IMR-90 (cell line): ENCODE results near the gene CAV2. TPM values are rescaled to one million over a fixed set of nuclear protein-coding genes. Genes with fewer than 3 reads are reported as not detected.

Experiments
- ATAC-seq: fragments of 200-7000 bp; cut with Tn5 transposase; 2 replicates; pipeline ENCODE4 v1.9.1; 2020; ENCODE audit warnings: low read depth, mild to moderate bottlenecking, moderate library complexity
- BruUV-seq: library from RNA; stranded (reverse); fragments of 400-500 nt; replicated peaks from 2 replicates; lab custom pipeline; 2021; lab: Mats Ljungman, UMichigan
- CTCF ChIA-PET: fragments of 300-600 bp; formaldehyde crosslinking; extraction: SDS; loops from one replicate; lab custom pipeline; 2021; ENCODE audit warnings: antibody characterized with exemption; lab: Yijun Ruan, JAX
- POLR2A ChIA-PET: fragments of 300-600 bp; sonication (Branson Sonifier 250); formaldehyde crosslinking; loops from one replicate; lab custom pipeline; 2022; ENCODE audit warnings: antibody characterized with exemption; ENCODE audit not compliant: unreplicated experiment; lab: Charles Lee
- DNase-seq: peaks from one replicate; pipeline ENCODE4 v3.0.0; 2013
- H2AFZ ChIP-seq: replicated peaks from 2 replicates; pipeline ENCODE3; 2013; ENCODE audit warnings: low read length, mild to moderate bottlenecking; ENCODE audit not compliant: poor library complexity
- H2AK5ac ChIP-seq: 2 replicates; pipeline ENCODE4 v1.6.1; 2013; ENCODE audit warnings: low read depth, low read length, inconsistent platforms
- H2AK9ac ChIP-seq: replicated peaks from 2 replicates; pipeline ENCODE3; 2013; ENCODE audit warnings: mild to moderate bottlenecking, low read depth, low read length, moderate library complexity; ENCODE audit not compliant: poor library complexity
- H2BK120ac ChIP-seq: 2 replicates; pipeline ENCODE4 v1.6.1; 2013; ENCODE audit warnings: low read depth, low read length, inconsistent platforms
- H2BK15ac ChIP-seq: 3 replicates; pipeline ENCODE4 v1.6.1; 2013; ENCODE audit warnings: low read depth, low read length, inconsistent platforms
- H2BK20ac ChIP-seq: 2 replicates; pipeline ENCODE4 v1.6.1; 2013; ENCODE audit warnings: low read depth, mild to moderate bottlenecking, inconsistent platforms, low read length, moderate library complexity
- H2BK5ac ChIP-seq: 2 replicates; pipeline ENCODE4 v1.6.1; 2013; ENCODE audit warnings: mild to moderate bottlenecking, low read depth, low read length, inconsistent platforms; ENCODE audit not compliant: poor library complexity, severe bottlenecking
- H3K14ac ChIP-seq: replicated peaks from 2 replicates; pipeline ENCODE4 v1.6.1; 2013; ENCODE audit warnings: low read depth, low read length, inconsistent platforms
- H3K18ac ChIP-seq: 2 replicates; pipeline ENCODE4 v1.6.1; 2013; ENCODE audit warnings: low read depth, low read length, control low read depth
- H3K23ac ChIP-seq: 2 replicates; pipeline ENCODE4 v1.6.1; 2013; ENCODE audit warnings: low read depth, low read length, inconsistent platforms
- H3K27ac ChIP-seq: 2 replicates; pipeline ENCODE4 v1.5.1; 2013; ENCODE audit warnings: mild to moderate bottlenecking, control low read depth, low read length; ENCODE audit not compliant: insufficient read depth
- H3K27me3 ChIP-seq: 2 replicates; pipeline ENCODE4 v1.6.1; 2013; ENCODE audit warnings: low read length; ENCODE audit not compliant: control insufficient read depth, insufficient read depth
- H3K36me3 ChIP-seq: 2 replicates; pipeline ENCODE4 v1.6.1; 2013; ENCODE audit warnings: low read length, mixed read lengths; ENCODE audit not compliant: control insufficient read depth, insufficient read depth
- H3K4ac ChIP-seq: 2 replicates; pipeline ENCODE4 v1.6.1; 2013; ENCODE audit warnings: low read depth, low read length, inconsistent platforms
- H3K4me1 ChIP-seq: 2 replicates; pipeline ENCODE4 v1.6.1; 2013; ENCODE audit warnings: low read length, mixed read lengths; ENCODE audit not compliant: control insufficient read depth, insufficient read depth
- H3K4me2 ChIP-seq: 2 replicates; pipeline ENCODE4 v1.6.1; 2013; ENCODE audit warnings: low read depth, mild to moderate bottlenecking, control low read depth, low read length, moderate library complexity
- H3K4me3 ChIP-seq: 2 replicates; pipeline ENCODE4 v1.5.1; 2013; ENCODE audit warnings: low read depth, mild to moderate bottlenecking, control low read depth, low read length, moderate library complexity; ENCODE audit not compliant: insufficient read depth
- H3K56ac ChIP-seq: 2 replicates; pipeline ENCODE4 v1.6.1; 2013; ENCODE audit warnings: low read length, inconsistent platforms; ENCODE audit not compliant: insufficient read depth; ENCODE audit errors: extremely low read depth
- H3K79me1 ChIP-seq, 2 experiments: 2 replicates each; pipeline ENCODE4 v1.6.1; 2013; ENCODE audit warnings: low read length in 2 of 2, inconsistent platforms in 1 of 2, low read depth in 1 of 2
- H3K9ac ChIP-seq: 2 replicates; pipeline ENCODE4 v1.6.1; 2013; ENCODE audit warnings: low read depth, low read length, control low read depth
- H3K9me1 ChIP-seq: 2 replicates; pipeline ENCODE4 v1.6.1; 2013; ENCODE audit warnings: low read length, inconsistent platforms; ENCODE audit not compliant: insufficient read depth
- H3K9me3 ChIP-seq: 2 replicates; pipeline ENCODE4 v1.6.1; 2013; ENCODE audit warnings: low read length; ENCODE audit not compliant: control insufficient read depth, insufficient read depth
- H4K20me1 ChIP-seq: 2 replicates; pipeline ENCODE4 v1.6.1; 2013; ENCODE audit warnings: low read length, inconsistent platforms; ENCODE audit not compliant: insufficient read depth
- H4K5ac ChIP-seq: 2 replicates; pipeline ENCODE4 v1.6.1; 2013; ENCODE audit warnings: mild to moderate bottlenecking, low read depth, low read length, control low read depth
- H4K8ac ChIP-seq, 2 experiments: 2 replicates each; pipeline ENCODE4 v1.6.1; 2013; ENCODE audit warnings: low read depth in 2 of 2, low read length in 2 of 2, control low read depth in 1 of 2, inconsistent platforms in 1 of 2
- H4K91ac ChIP-seq: 2 replicates; pipeline ENCODE4 v1.6.1; 2013; ENCODE audit warnings: low read depth, low read length, inconsistent platforms; ENCODE audit not compliant: insufficient read depth
- CEBPB ChIP-seq: IDR thresholded peaks from 2 replicates; pipeline ENCODE4 v1.6.1; 2012; ENCODE audit warnings: low read depth, low read length, improper control_type of control experiment
- RAD21 ChIP-seq: IDR thresholded peaks from 2 replicates; pipeline ENCODE4 v1.6.1; 2012; ENCODE audit warnings: low read length, improper control_type of control experiment
- SMC3 ChIP-seq: fragments of 150-350 bp; IDR thresholded peaks from 2 replicates; pipeline ENCODE4 v1.6.1; 2016; ENCODE audit warnings: low read depth, mild to moderate bottlenecking, antibody characterized with exemption, low read length, moderate library complexity
- WGBS, 2 experiments: methylation state at CpG; one replicate each; pipeline versions ENCODE4 v1.1.5 to v1.1.7; 2013; ENCODE audit warnings: missing lambda C conversion rate in 2 of 2; ENCODE audit not compliant: insufficient read length in 1 of 2; ENCODE audit errors: extremely low coverage in 2 of 2; 5-methylcytosine and 5-hydroxymethylcytosine counted together
- dilution Hi-C: fragments of 300-500 bp; cut with HindIII; formaldehyde crosslinking; loops from one replicate; pipeline ENCODE4 v1.14.3; 2018; ENCODE audit warnings: low sequenced_read_pairs; ENCODE audit not compliant: unreplicated experiment
- in situ Hi-C: fragments of 300-500 bp; cut with MboI; formaldehyde crosslinking; loops from 3 replicates; pipeline ENCODE4 v1.14.3; 2019; ENCODE audit warnings: low sequenced_read_pairs, inconsistent platforms, mixed read lengths
- intact Hi-C: fragments of 100-400 bp; cut with micrococcal nuclease; formaldehyde crosslinking; loops from 2 replicates; pipeline ENCODE4 v1.10.0; 2022
- polyA plus RNA-seq, 3 experiments: library from polyadenylated mRNA; depleted of rRNA; stranded (reverse); fragments of >200 nt; gene quantifications; 2 replicates each; pipeline ENCODE4 v1.2.3, GENCODE V29; 2012; ENCODE audit warnings: low replicate concordance in 1 of 3
- total RNA-seq: library from RNA; depleted of rRNA; stranded (reverse); fragments of >200 nt; gene quantifications from 2 replicates; pipeline ENCODE4 v1.2.3, GENCODE V29; 2012
- TF ChIP-seq, protein P1 (sequence below): fragments of 150-350 bp; IDR thresholded peaks from 2 replicates; pipeline ENCODE4 v1.6.1; 2017; ENCODE audit warnings: mild to moderate bottlenecking, antibody characterized with exemption, low read length, low read depth
- TF ChIP-seq, protein P2 (sequence below): fragments of 150-350 bp; IDR thresholded peaks from 2 replicates; pipeline ENCODE4 v1.6.1; 2016; ENCODE audit warnings: low read depth, mild to moderate bottlenecking, low read length, moderate library complexity, borderline replicate concordance

Gene CAV2
- total and polyA plus RNA-seq, 2 of the 4 experiments (the other 2 are of a cell fraction) = 199 to 265 TPM

DNA sequence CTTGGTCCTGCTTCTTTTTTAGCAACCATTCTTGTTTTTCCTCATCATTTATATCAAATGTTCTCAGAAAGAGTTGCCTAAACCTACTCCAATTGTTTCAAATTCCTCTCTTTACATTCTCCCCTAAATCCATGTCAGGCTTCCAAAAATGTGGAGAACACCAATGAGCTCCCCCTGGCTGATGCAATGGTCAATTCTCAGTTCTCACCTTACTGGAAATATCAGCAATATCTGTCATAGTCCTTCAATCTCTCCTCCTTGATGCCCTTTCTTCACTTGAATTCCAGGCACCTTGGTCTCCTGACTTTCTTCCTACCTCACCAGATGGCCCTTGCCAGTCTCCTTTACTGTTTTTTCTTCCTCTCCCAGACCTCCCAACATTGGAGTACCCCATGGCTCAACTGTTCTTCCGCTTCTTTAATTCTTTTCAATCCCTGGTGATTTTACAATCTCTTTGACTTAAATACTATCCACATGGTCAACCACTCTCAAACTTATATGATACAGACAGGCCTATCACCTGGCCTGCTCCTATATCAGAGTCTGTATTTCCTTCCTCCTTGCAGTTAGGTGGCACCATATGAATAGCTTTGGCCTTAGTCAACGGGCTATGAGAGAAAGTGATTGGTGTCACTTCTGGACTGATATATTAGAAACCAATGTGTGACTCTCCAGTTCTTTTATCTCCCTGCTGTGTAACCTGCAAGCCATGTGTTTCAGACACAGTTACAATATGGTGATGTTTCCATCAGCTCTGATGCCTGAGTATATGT, 47.4 kb upstream of the CAV2 start:
- no peak overlapping the region for H3K18ac ChIP-seq
- no peaks in the 10 kb centered on the region for H4K20me1 ChIP-seq
- H3K4me1 ChIP-seq = peaks cover 3% of the 10 kb centered on the region
- H2BK20ac ChIP-seq = peak overlapping the region; percentile 50
- no peak overlapping the region for H2AK9ac ChIP-seq
- WGBS, 2 experiments = 100% methylated on average over 1 of the region's 2 CpGs; no CpG with 5 or more reads in 1 of the 2 experiments
- ChIA-PET POLR2A (no interaction called here), CTCF (no interaction called here)
- TF ChIP-seq RAD21 (no peak), CEBPB (no peak), SMC3 (no peak)
- TF ChIP-seq, protein P1, sequence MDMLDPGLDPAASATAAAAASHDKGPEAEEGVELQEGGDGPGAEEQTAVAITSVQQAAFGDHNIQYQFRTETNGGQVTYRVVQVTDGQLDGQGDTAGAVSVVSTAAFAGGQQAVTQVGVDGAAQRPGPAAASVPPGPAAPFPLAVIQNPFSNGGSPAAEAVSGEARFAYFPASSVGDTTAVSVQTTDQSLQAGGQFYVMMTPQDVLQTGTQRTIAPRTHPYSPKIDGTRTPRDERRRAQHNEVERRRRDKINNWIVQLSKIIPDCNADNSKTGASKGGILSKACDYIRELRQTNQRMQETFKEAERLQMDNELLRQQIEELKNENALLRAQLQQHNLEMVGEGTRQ = no peak
- TF ChIP-seq, protein P2, sequence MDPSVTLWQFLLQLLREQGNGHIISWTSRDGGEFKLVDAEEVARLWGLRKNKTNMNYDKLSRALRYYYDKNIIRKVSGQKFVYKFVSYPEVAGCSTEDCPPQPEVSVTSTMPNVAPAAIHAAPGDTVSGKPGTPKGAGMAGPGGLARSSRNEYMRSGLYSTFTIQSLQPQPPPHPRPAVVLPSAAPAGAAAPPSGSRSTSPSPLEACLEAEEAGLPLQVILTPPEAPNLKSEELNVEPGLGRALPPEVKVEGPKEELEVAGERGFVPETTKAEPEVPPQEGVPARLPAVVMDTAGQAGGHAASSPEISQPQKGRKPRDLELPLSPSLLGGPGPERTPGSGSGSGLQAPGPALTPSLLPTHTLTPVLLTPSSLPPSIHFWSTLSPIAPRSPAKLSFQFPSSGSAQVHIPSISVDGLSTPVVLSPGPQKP = no peak
- DNase-seq = no peak
- H3K4me3 ChIP-seq = no peak overlapping the region
- dilution Hi-C loops (no loop called here), in situ Hi-C loops (no loop called here), intact Hi-C loops (no loop called here)
- no peak overlapping the region for H4K8ac ChIP-seq
- no peak overlapping the region for H3K9ac ChIP-seq
- peaks cover 3% of the 10 kb centered on the region; the same call in 1 of the 2 replicates for H3K9me1 ChIP-seq
- no peak overlapping the region; the same call in 1 of the 2 replicates for H3K14ac ChIP-seq
- H2AK5ac ChIP-seq = 0 out of 2 replicates have a peak overlapping the region, but pooled peaks have one; percentile 5
- H2AFZ ChIP-seq = no peak overlapping the region
- no peak overlapping the region for H3K56ac ChIP-seq
- H3K79me1 ChIP-seq = no peaks in the 10 kb centered on the region
- H3K4ac ChIP-seq = 0 out of 2 replicates have a peak overlapping the region, but pooled peaks have one; percentile 41
- no peak overlapping the region for H2BK5ac ChIP-seq
- H2BK120ac ChIP-seq = peak overlapping the region; percentile 64; the same call in 1 of the 2 replicates
- no peaks in the 10 kb centered on the region for H3K27me3 ChIP-seq
- no peaks in the 10 kb centered on the region for H3K36me3 ChIP-seq
- no peak overlapping the region for H3K27ac ChIP-seq
- BruUV-seq = no TSS peak
- no peaks in the 10 kb centered on the region for H3K9me3 ChIP-seq
- peak overlapping the region; percentile 47; the same call in 2 of the 3 replicates for H2BK15ac ChIP-seq
- H3K23ac ChIP-seq = 0 out of 2 replicates have a peak overlapping the region, but pooled peaks have one; percentile 16
- ATAC-seq = no peak
- H3K4me2 ChIP-seq = no peak overlapping the region
- H4K91ac ChIP-seq = 0 out of 2 replicates have a peak overlapping the region, but pooled peaks have one; percentile 32
- no peak overlapping the region for H4K5ac ChIP-seq
